HFFc6 (cell line): ENCODE results near the gene PROM1. TPM values are rescaled to one million over a fixed set of nuclear protein-coding genes. Genes with fewer than 3 reads are reported as not detected.

Source experiments
- DNase-seq: peaks from one replicate; pipeline ENCODE4 v3.0.0-alpha.2; 2018
- H3K27ac Mint-ChIP-seq: 2 replicates; pipeline ENCODE4 v1.8.0; 2020; ENCODE audit warnings: mild to moderate bottlenecking, mixed read lengths
- H3K27me3 Mint-ChIP-seq: 2 replicates; pipeline ENCODE4 v1.8.0; 2021; ENCODE audit warnings: mild to moderate bottlenecking, moderate library complexity, mixed read lengths; ENCODE audit not compliant: insufficient read depth
- H3K36me3 Mint-ChIP-seq: 2 replicates; pipeline ENCODE4 v1.8.0; 2021; ENCODE audit warnings: low read depth, mixed read lengths
- H3K4me1 Mint-ChIP-seq: 2 replicates; pipeline ENCODE4 v1.8.0; 2020; ENCODE audit warnings: low read depth, mixed read lengths
- H3K4me3 Mint-ChIP-seq: 2 replicates; pipeline ENCODE4 v1.8.0; 2020; ENCODE audit warnings: mild to moderate bottlenecking, moderate library complexity, mixed read lengths
- H3K9me3 Mint-ChIP-seq: 2 replicates; pipeline ENCODE4 v1.8.0; 2020; ENCODE audit warnings: mild to moderate bottlenecking, mixed read lengths
- CTCF ChIP-seq: fragments of 200-600 bp; sonication (generic); IDR thresholded peaks from 2 replicates; pipeline ENCODE4 v1.5.0; 2021; ENCODE audit warnings: antibody characterized with exemption, mild to moderate bottlenecking
- total RNA-seq, 6 experiments: library from RNA; stranded (reverse); fragmentation: NEBNext Ultra II Directional; extraction: Animal tissue kit (Norgen Biotek cat#: 25700); gene quantifications; 2 replicates in 1 of 6; 3 replicates in 5 of 6; pipeline ENCODE4 v1.2.3, GENCODE V29; 2021

Gene PROM1
- total RNA-seq, 6 experiments from 2014 or later = 0.28 TPM; not detected in 5

DNA sequence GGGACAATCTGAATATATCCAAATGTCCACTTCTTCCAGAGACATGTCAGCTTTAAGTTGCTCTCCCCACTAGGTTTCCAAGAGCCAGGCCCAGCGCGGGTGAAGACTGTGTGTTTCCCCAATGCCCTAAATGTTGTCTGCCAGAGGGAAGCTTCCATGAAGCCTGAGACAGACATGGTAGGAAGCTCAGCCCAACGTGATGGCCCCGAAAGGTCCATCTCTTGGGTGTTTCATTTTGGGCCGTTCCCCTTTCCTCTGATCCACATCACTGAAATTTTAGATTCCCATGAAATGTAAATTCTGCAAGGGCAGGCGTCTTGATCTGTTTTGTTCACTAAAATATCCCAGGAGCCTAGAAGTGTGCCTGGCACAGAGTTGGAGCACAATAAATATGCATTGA is 25.4 kb upstream of the PROM1 start:
- no peak overlapping the region for H3K4me3 Mint-ChIP-seq
- no peak for DNase-seq
- no peaks in the 10 kb centered on the region for H3K36me3 Mint-ChIP-seq
- H3K9me3 Mint-ChIP-seq = no peaks in the 10 kb centered on the region
- H3K27ac Mint-ChIP-seq = no peak overlapping the region
- TF ChIP-seq CTCF = no peak
- peaks cover 29% of the 10 kb centered on the region for H3K27me3 Mint-ChIP-seq
- H3K4me1 Mint-ChIP-seq = no peaks in the 10 kb centered on the region

GRCh38 chr4:16106956-16107355 is 23.1 kb upstream of the PROM1 start:
- H3K9me3 Mint-ChIP-seq = no peaks in the 10 kb centered on the region
- H3K4me1 Mint-ChIP-seq = no peaks in the 10 kb centered on the region
- no peaks in the 10 kb centered on the region for H3K36me3 Mint-ChIP-seq
- no peak for TF ChIP-seq CTCF
- no peak overlapping the region for H3K27ac Mint-ChIP-seq
- H3K4me3 Mint-ChIP-seq = no peak overlapping the region
- DNase-seq = no peak
- H3K27me3 Mint-ChIP-seq = peaks cover 23% of the 10 kb centered on the region

DNA sequence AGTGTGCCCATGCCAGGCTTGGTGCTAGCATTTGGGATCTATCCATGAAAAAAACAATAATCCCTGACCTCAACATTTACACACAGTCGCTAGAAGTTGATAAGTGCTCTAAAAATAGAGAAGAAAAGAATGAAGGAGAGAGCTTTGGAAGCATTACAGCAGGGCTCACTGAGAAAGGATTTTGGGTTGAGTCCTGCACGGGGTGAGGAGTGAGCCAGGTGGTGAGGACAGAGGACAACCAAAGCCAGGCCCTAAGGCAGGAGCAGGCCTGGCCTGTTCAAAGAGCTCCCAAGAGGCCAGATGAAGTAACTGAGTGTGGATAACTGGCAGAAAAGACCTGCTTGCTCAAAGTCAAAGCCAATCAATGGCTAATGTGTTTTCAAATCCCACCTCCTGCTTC is 20.7 kb upstream of the PROM1 start:
- Mint-ChIP-seq H3K27ac (no peak overlapping the region), H3K9me3 (no peaks in the 10 kb centered on the region), H3K4me1 (no peaks in the 10 kb centered on the region), H3K36me3 (no peaks in the 10 kb centered on the region), H3K27me3 (peaks cover 18% of the 10 kb centered on the region), H3K4me3 (no peak overlapping the region)
- no peak for DNase-seq
- TF ChIP-seq CTCF = no peak

DNA sequence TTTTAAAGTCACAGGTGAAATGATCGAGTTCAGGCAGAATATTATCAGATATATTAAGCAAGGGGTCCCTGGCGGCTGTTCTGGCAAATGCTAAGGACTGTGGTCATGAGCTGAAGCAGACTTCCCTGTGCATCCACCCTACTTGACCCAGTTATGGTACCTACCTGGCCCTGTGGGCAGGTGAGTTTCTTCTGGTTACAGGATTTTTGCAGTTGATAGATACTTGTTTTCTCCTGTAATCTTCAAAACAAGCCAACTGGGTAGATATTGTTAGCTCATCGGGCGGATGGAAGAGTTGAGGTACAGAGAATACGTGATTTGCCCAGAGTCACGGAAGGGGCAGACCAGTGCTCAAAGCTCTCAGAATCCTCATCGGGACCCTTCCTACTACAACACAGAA is 18.5 kb upstream of the PROM1 start:
- no peak for DNase-seq
- H3K9me3 Mint-ChIP-seq = no peaks in the 10 kb centered on the region
- no peaks in the 10 kb centered on the region for H3K4me1 Mint-ChIP-seq
- H3K27ac Mint-ChIP-seq = no peak overlapping the region
- peaks cover 18% of the 10 kb centered on the region for H3K27me3 Mint-ChIP-seq
- H3K4me3 Mint-ChIP-seq = no peak overlapping the region
- no peaks in the 10 kb centered on the region for H3K36me3 Mint-ChIP-seq
- no peak for TF ChIP-seq CTCF

DNA sequence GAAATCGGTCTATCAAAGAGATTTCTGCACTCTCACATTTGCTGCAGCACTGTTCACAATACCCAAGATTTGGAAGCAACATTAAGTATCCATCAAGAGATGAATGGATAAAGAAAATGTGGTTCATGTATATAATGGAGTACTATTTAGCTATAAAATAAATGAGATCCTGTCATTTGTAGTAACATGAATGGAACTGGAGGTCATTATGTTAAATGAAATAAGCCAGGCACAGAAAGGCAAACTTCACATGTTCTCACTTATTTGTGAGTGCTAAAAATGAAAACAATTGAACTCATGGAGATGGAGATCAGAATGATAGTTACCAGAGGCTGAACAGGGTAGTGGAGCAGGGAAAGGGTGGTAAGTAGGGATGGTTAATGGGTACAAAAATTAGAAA is 17.0 kb upstream of the PROM1 start:
- DNase-seq = no peak
- Mint-ChIP-seq H3K36me3 (no peaks in the 10 kb centered on the region), H3K4me1 (no peaks in the 10 kb centered on the region), H3K27ac (no peak overlapping the region), H3K9me3 (no peaks in the 10 kb centered on the region), H3K4me3 (no peak overlapping the region), H3K27me3 (peaks cover 20% of the 10 kb centered on the region)
- no peak for TF ChIP-seq CTCF

GRCh38 chr4:16092682-16093319 is 9.0 kb upstream of the PROM1 start:
- no peaks in the 10 kb centered on the region for H3K9me3 Mint-ChIP-seq
- H3K4me3 Mint-ChIP-seq = no peak overlapping the region
- H3K27me3 Mint-ChIP-seq = peaks cover 32% of the 10 kb centered on the region
- TF ChIP-seq CTCF = no peak
- H3K36me3 Mint-ChIP-seq = no peaks in the 10 kb centered on the region
- H3K27ac Mint-ChIP-seq = no peak overlapping the region
- DNase-seq = no peak
- H3K4me1 Mint-ChIP-seq = no peaks in the 10 kb centered on the region
